HCT116 (cell line): Measurements from ENCODE around the gene TMA16.

ENCODE experiments used
- CEBPB ChIP-seq: IDR thresholded peaks from 2 replicates; pipeline ENCODE4 v1.6.1; 2012; ENCODE audit warnings: low read depth
- EZH2 ChIP-seq: fragments of 200-600 bp; sonication (generic); IDR thresholded peaks from 2 replicates; pipeline ENCODE4 v1.6.1; 2017; ENCODE audit warnings: antibody characterized with exemption, mixed run types
- EZH2phosphoT487 ChIP-seq: fragments of 200-600 bp; IDR thresholded peaks from 2 replicates; pipeline ENCODE4 v1.6.1; 2018; ENCODE audit warnings: antibody characterized with exemption, borderline replicate concordance
- POLR2A ChIP-seq: IDR thresholded peaks from 2 replicates; pipeline ENCODE4 v1.7.0; 2011; ENCODE audit warnings: borderline replicate concordance; ENCODE audit not compliant: insufficient read depth, insufficient read length; ENCODE audit errors: extremely low read depth
- POLR2AphosphoS5 ChIP-seq: IDR thresholded peaks from 2 replicates; pipeline ENCODE4 v1.6.1; 2011; ENCODE audit warnings: mild to moderate bottlenecking, low read depth, low read length, moderate library complexity
- SIN3A ChIP-seq: IDR thresholded peaks from 2 replicates; pipeline ENCODE4 v1.6.1; 2012; ENCODE audit warnings: low read depth
- TF ChIP-seq, protein P1 (sequence below), 3 experiments: fragments of 200-600 bp in 1 of 3; sonication (generic) in 1 of 3; IDR thresholded peaks in 2 of 3; conservative IDR thresholded peaks in 1 of 3; 2 replicates each; pipeline ENCODE4 v1.5.1; 2012 to 2017; ENCODE audit warnings: low read depth in 2 of 3, low read length in 2 of 3, antibody characterized with exemption in 1 of 3, borderline replicate concordance in 1 of 3, control low read depth in 1 of 3, mild to moderate bottlenecking in 1 of 3, mixed read lengths in 1 of 3, mixed run types in 1 of 3, moderate library complexity in 1 of 3; ENCODE audit not compliant: insufficient read depth in 1 of 3
- TF ChIP-seq, protein P2 (sequence below): IDR thresholded peaks from 2 replicates; pipeline ENCODE4 v1.6.1; 2012

DNA sequence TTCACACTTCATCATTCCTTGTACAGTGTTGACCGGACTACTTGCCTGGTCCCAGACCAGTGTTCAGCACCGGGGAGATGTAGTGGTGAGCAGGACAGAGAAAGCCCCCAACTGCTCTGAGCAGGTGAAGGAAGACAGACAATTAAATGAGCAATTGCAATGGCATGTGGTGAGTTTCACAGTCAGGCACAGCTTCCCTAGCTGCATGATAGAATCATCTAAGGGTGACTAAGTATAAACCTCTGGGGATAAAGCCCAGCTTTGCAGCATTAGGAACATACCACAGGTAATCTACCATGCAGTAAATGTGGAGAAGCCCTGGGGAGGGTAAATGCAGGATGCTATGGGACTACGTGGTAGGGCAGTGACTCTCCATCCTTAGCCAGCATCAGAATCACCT, 47.8 kb downstream of the TMA16 start:
- TF ChIP-seq, protein P1, sequence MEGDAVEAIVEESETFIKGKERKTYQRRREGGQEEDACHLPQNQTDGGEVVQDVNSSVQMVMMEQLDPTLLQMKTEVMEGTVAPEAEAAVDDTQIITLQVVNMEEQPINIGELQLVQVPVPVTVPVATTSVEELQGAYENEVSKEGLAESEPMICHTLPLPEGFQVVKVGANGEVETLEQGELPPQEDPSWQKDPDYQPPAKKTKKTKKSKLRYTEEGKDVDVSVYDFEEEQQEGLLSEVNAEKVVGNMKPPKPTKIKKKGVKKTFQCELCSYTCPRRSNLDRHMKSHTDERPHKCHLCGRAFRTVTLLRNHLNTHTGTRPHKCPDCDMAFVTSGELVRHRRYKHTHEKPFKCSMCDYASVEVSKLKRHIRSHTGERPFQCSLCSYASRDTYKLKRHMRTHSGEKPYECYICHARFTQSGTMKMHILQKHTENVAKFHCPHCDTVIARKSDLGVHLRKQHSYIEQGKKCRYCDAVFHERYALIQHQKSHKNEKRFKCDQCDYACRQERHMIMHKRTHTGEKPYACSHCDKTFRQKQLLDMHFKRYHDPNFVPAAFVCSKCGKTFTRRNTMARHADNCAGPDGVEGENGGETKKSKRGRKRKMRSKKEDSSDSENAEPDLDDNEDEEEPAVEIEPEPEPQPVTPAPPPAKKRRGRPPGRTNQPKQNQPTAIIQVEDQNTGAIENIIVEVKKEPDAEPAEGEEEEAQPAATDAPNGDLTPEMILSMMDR (IDR thresholded peaks at IDR 0.05 in 2 of 3, conservative IDR thresholded peaks at IDR 0.05 in 1 of 3; ENCODE audit: borderline replicate concordance in 1 of 3, insufficient read depth in 1 of 3, low read depth in 2 of 3, low read length in 2 of 3): no peak
- TF ChIP-seq POLR2A (no peak), EZH2 (no peak), EZH2phosphoT487 (no peak), SIN3A (no peak), POLR2AphosphoS5 (no peak), CEBPB (no peak)
- TF ChIP-seq, protein P2, sequence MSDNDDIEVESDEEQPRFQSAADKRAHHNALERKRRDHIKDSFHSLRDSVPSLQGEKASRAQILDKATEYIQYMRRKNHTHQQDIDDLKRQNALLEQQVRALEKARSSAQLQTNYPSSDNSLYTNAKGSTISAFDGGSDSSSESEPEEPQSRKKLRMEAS: no peak
